Activated T-helper 1 cell treated with anti-CD3 and anti-CD28 coated beads, Interleukin-12 subunit alpha, Interleukin-12 subunit beta, Interleukin-2, Interleukin-4 antibody, amounts not matched to agents 30 ng/mL and 10 ng/mL and 1 ng/mL, durations not matched to agents 14 hours and 24 hours and 36 hours (primary cell): ENCODE measurements around the gene ZNF66. TPM values are rescaled to one million over a fixed set of nuclear protein-coding genes. Genes with fewer than 3 reads are reported as not detected.
A peak's percentile ranks its signal among the peaks of the same experiment; 100 is the strongest.
"Not testable (repeated sequence)": the region's sequence is repeated elsewhere in the genome, so short reads cannot be mapped to it uniquely, and the experiment has no call there.

Experiments
- DNase-seq: peaks from one replicate; pipeline ENCODE4 v3.0.0; 2021; ENCODE audit warnings: low spot score
- H3K27ac Mint-ChIP-seq: one replicate; pipeline ENCODE4 v1.8.0; 2021; ENCODE audit warnings: mild to moderate bottlenecking, mixed read lengths
- H3K27me3 Mint-ChIP-seq: one replicate; pipeline ENCODE4 v1.8.0; 2022; ENCODE audit warnings: mild to moderate bottlenecking, moderate library complexity, mixed read lengths; ENCODE audit not compliant: insufficient read depth
- H3K36me3 Mint-ChIP-seq: one replicate; pipeline ENCODE4 v1.8.0; 2021; ENCODE audit warnings: low read depth, mixed read lengths
- H3K4me1 Mint-ChIP-seq: one replicate; pipeline ENCODE4 v1.8.0; 2021; ENCODE audit warnings: low read depth, mixed read lengths
- H3K4me3 Mint-ChIP-seq: one replicate; pipeline ENCODE4 v1.8.0; 2021; ENCODE audit warnings: mild to moderate bottlenecking, moderate library complexity, mixed read lengths
- H3K9me3 Mint-ChIP-seq: one replicate; pipeline ENCODE4 v1.8.0; 2021; ENCODE audit warnings: mixed read lengths
- intact Hi-C: fragments of 100-400 bp; cut with micrococcal nuclease; formaldehyde crosslinking; loops from one replicate; pipeline ENCODE4 v1.15.1; 2024
- total RNA-seq: library from RNA; stranded (reverse); gene quantifications from 2 replicates; pipeline ENCODE4 v1.2.3, GENCODE V29; 2022

The ZNF66 gene
- 8.4 and 9.2 TPM in 2 replicates for total RNA-seq

GRCh38 chr19:20776083-20777076 lies at the start of gene ZNF66:
Gene ZNF66, plus strand, starts transcription at chr19:20776304. Its CDS starts 144 bp downstream, at chr19:20776448.
- DNase-seq, result peak; percentile 91
- Mint-ChIP-seq H3K9me3 (peaks cover 46% of the 10 kb centered on the region), H3K27me3 (no peaks in the 10 kb centered on the region), H3K4me1 (no peaks in the 10 kb centered on the region), H3K27ac (peak within 1 kb of the TSS; percentile 96), H3K36me3 (peaks cover 29% of the 10 kb centered on the region), H3K4me3 (peak within 1 kb of the TSS; percentile 99)
- intact Hi-C loops, result loop anchor here (1.0 to 5.0 kb wide), 10 partner anchors 146 to 1113 kb away; partner anchors contain the start of genes ATP13A1, ZNF43, ZNF430 and ZNF431

- H3K27ac Mint-ChIP-seq, H3K27me3 Mint-ChIP-seq, H3K36me3 Mint-ChIP-seq, intact Hi-C loops, H3K4me1 Mint-ChIP-seq, H3K4me3 Mint-ChIP-seq, DNase-seq: not testable (repeated sequence)
- peaks cover 54% of the 10 kb centered on the region for H3K9me3 Mint-ChIP-seq
These were observed 25.9 kb upstream of the ZNF66 start for GRCh38 chr19:20750169-20750568.

GRCh38 chr19:20752291-20752690 lies 23.8 kb upstream of the ZNF66 start:
- H3K36me3 Mint-ChIP-seq, H3K4me1 Mint-ChIP-seq, intact Hi-C loops, H3K4me3 Mint-ChIP-seq, DNase-seq, H3K27me3 Mint-ChIP-seq, H3K27ac Mint-ChIP-seq: not testable (repeated sequence)
- peaks cover 53% of the 10 kb centered on the region for H3K9me3 Mint-ChIP-seq

- H3K36me3 Mint-ChIP-seq, DNase-seq, H3K4me3 Mint-ChIP-seq, H3K27me3 Mint-ChIP-seq, H3K27ac Mint-ChIP-seq, H3K4me1 Mint-ChIP-seq, intact Hi-C loops: not testable (repeated sequence)
- H3K9me3 Mint-ChIP-seq, result peaks cover 53% of the 10 kb centered on the region
These were observed 6.8 kb upstream of the ZNF66 start for GRCh38 chr19:20769225-20769736.

GRCh38 chr19:20787786-20788185 lies 11.7 kb downstream of the ZNF66 start:
- no peak overlapping the region for H3K4me3 Mint-ChIP-seq
- no peak for DNase-seq
- H3K4me1 Mint-ChIP-seq, result no peaks in the 10 kb centered on the region
- peaks cover 42% of the 10 kb centered on the region for H3K36me3 Mint-ChIP-seq
- H3K9me3 Mint-ChIP-seq, result peaks cover 72% of the 10 kb centered on the region
- intact Hi-C loops, result no loop called here
- H3K27me3 Mint-ChIP-seq, result no peaks in the 10 kb centered on the region
- no peak overlapping the region for H3K27ac Mint-ChIP-seq

GRCh38 chr19:20791806-20792205 lies 15.7 kb downstream of the ZNF66 start:
- DNase-seq, result no peak
- peaks cover 41% of the 10 kb centered on the region for H3K36me3 Mint-ChIP-seq
- peaks cover 59% of the 10 kb centered on the region for H3K9me3 Mint-ChIP-seq
- no peak overlapping the region for H3K27ac Mint-ChIP-seq
- H3K4me1 Mint-ChIP-seq, result no peaks in the 10 kb centered on the region
- no peak overlapping the region for H3K4me3 Mint-ChIP-seq
- H3K27me3 Mint-ChIP-seq, result no peaks in the 10 kb centered on the region
- intact Hi-C loops, result no loop called here

GRCh38 chr19:20806311-20807262 lies 30.5 kb downstream of the ZNF66 start:
- H3K27me3 Mint-ChIP-seq, H3K4me3 Mint-ChIP-seq, DNase-seq, H3K27ac Mint-ChIP-seq, intact Hi-C loops, H3K4me1 Mint-ChIP-seq: not testable (repeated sequence)
- peaks cover 65% of the 10 kb centered on the region for H3K9me3 Mint-ChIP-seq
- H3K36me3 Mint-ChIP-seq, result peaks cover 22% of the 10 kb centered on the region

- DNase-seq, result no peak
- Mint-ChIP-seq H3K36me3 (no peaks in the 10 kb centered on the region), H3K4me3 (no peak overlapping the region), H3K27me3 (no peaks in the 10 kb centered on the region), H3K9me3 (peaks cover 49% of the 10 kb centered on the region), H3K4me1 (no peaks in the 10 kb centered on the region), H3K27ac (no peak overlapping the region)
- intact Hi-C loops, result no loop called here
These were observed 64.3 kb downstream of the ZNF66 start for GRCh38 chr19:20840371-20840770.

Other genes with a start within 250 kb of the ZNF66 start
- 4.6 and 5.5 TPM in 2 replicates for gene ZNF737, start 210.5 kb upstream of the ZNF66 start, total RNA-seq
- gene ZNF626, start 114.7 kb upstream of the ZNF66 start, total RNA-seq, result 1.5 and 1.9 TPM in 2 replicates
- 10.0 and 11.1 TPM in 2 replicates for gene ZNF85, start 146.9 kb downstream of the ZNF66 start, total RNA-seq
- gene ZNF430, start 244.4 kb downstream of the ZNF66 start, total RNA-seq, result 20.3 and 21.5 TPM in 2 replicates